NCI-H2227 (cell line): ENCODE data around the gene RXFP1.
A peak's percentile ranks its signal among the peaks of the same experiment; 100 is the strongest.

ENCODE experiments used
- DNase-seq: peaks from one replicate; lab custom pipeline; 2025; ENCODE audit not compliant: unreplicated experiment; lab: John Stamatoyannopoulos, UW

The RXFP1 gene

DNA sequence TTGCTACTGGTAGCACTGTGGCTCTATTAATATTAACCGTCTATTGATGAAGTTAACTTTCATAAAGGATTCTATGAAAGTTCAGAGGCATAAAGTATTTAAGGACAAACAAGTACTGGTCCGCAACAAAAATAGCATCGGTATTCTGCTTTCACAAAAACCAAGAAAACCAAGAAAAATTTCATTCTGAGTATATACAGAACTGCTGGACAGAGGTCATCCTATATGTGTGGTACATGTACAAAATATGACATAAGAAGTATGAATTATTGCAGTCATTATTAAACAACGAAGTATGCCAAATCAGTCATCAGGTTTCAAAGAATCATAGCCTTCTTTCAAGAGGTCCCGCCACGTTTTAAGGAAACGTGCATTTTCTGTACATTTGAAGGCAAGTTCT lies 147.6 kb downstream of the RXFP1 start:
- no peak for DNase-seq

DNA sequence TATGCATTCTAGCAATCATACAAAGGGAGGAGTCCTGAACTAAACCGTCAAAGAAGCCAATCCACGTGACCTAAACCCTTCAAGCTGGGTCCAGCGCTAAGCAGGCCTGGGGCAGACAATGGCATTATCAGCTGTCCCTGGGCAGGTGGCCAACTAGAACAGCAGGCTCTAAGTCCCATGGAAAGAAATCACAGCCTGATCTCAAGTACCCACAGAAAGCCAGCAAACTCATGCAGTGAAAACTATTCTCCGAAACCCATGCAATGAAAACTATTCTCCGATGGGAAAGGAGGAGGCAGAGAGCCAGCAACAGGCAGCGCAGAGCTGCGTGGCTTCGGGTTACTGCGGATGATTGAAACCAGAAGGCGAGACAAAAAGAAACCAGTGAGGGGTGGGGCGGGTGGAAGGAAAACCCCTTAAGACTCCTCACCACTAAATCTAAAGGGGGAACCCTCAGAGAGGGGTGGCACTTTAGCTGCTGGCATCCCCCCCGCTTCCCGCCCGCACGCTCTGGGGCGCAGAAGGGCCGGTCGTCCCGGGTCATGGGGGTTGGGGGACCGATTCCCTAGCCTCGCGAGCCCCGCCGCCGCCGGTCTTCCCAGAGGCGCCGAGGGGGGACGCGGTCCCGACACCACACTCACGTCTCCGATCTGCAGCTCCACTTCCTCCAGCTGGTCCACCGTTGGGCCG lies 149.4 kb downstream of the RXFP1 start:
- DNase-seq, result peak; percentile 60

- DNase-seq, result no peak
Measured at GRCh38 chr4:158671665-158671914, 149.9 kb downstream of the RXFP1 start, which contains the start of gene C4orf46. Gene C4orf46 (minus strand): TSS chr4:158671887. CDS start chr4:158671801, 86 bp downstream.

- peak; percentile 97 for DNase-seq
Measured at GRCh38 chr4:158671915-158672806, 150.5 kb downstream of the RXFP1 start, which contains the start of gene ETFDH. Gene ETFDH (plus strand): TSS chr4:158672296. CDS start chr4:158672457, 161 bp downstream.

DNA sequence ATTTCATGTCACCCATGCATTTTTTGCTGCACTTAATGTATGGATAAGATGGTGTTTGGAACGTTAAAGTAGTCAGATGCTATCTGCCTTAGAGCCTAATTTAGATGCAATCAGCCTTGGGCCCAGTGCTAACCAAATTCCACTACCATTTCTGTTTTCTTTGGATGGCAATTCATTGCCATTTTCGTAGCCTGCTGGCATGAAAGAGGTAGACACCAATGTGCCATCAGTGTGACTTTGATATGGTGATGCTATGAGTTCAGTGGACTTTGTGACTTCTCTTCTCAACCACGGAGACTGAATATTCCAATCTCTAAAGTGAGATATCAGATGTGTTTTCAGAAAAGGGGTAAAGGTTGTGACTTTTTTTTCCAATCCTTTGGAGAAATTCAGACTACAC lies 152.0 kb downstream of the RXFP1 start:
- no peak for DNase-seq

- DNase-seq, result no peak
Measured at GRCh38 chr4:158676076-158676475, 154.4 kb downstream of the RXFP1 start.

DNA sequence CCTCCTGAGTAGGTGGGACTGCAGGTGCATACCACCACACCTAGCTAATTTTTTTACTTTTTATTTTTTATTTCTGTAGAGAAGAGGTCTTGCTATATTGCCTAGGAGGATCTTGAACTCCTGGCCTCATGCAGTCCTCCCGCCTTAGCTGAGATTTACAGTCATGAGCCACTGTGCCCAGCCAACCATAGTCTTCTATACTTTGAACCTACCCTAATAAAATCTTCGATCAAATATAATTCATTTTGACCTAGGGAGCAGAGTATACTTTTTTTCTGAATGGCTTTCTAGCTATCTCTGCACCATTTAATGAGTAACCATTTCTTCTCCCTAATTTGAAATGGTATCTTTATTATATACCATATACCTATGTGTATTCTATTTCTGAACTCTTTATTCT lies 157.1 kb downstream of the RXFP1 start:
- no peak for DNase-seq

- no peak for DNase-seq
Measured at GRCh38 chr4:158681629-158682028, 159.9 kb downstream of the RXFP1 start.

GRCh38 chr4:158682066-158682465 lies 160.4 kb downstream of the RXFP1 start:
- DNase-seq, result no peak

- no peak for DNase-seq
Measured at GRCh38 chr4:158688813-158689212, 167.1 kb downstream of the RXFP1 start.
